HL-60 (cell line): ENCODE data around the gene JKAMP.
A peak's percentile ranks its signal among the peaks of the same experiment; 100 is the strongest.

Source experiments
- DNase-seq, 2 experiments: peaks; one replicate each; pipeline ENCODE4 v3.0.0-alpha.2; 2010 to 2020; ENCODE audit warnings: low read depth in 1 of 2, low spot score in 1 of 2
- H3K27ac ChIP-seq: fragments of 250-450 bp; sonication (Bioruptor Pico); replicated peaks from 2 replicates; pipeline ENCODE4 v1.5.1; 2020; ENCODE audit warnings: mild to moderate bottlenecking, moderate library complexity
- H3K27me3 ChIP-seq: fragments of 250-450 bp; sonication (Bioruptor Pico); 2 replicates; pipeline ENCODE4 v1.5.1; 2021; ENCODE audit warnings: mild to moderate bottlenecking, moderate library complexity; ENCODE audit not compliant: insufficient read depth, poor library complexity, severe bottlenecking
- H3K4me3 ChIP-seq: replicated peaks from 2 replicates; pipeline ENCODE4 v1.5.1; 2011; ENCODE audit warnings: mild to moderate bottlenecking, control low read depth, low read length; ENCODE audit not compliant: insufficient read depth
- GABPA ChIP-seq: IDR thresholded peaks from 2 replicates; pipeline ENCODE4 v1.6.1; 2012; ENCODE audit warnings: low read depth
- POLR2AphosphoS5 ChIP-seq: IDR thresholded peaks from 2 replicates; pipeline ENCODE4 v1.6.1; 2012; ENCODE audit warnings: low read depth
- REST ChIP-seq: IDR thresholded peaks from 2 replicates; pipeline ENCODE4 v1.6.1; 2012; ENCODE audit warnings: low read depth; ENCODE audit not compliant: insufficient replicate concordance
- SPI1 ChIP-seq: IDR thresholded peaks from 2 replicates; pipeline ENCODE4 v1.6.1; 2012; ENCODE audit warnings: low read depth, mild to moderate bottlenecking, borderline replicate concordance
- TF ChIP-seq, protein P1 (sequence below): IDR thresholded peaks from one replicate; pipeline ENCODE4 v1.5.1; 2011; ENCODE audit warnings: low read length, control low read depth, inconsistent platforms; ENCODE audit not compliant: insufficient read depth

JKAMP gene

GRCh38 chr14:59534361-59534987 is 50.2 kb downstream of the JKAMP start:
- no peak for DNase-seq
- H3K27ac ChIP-seq: no peak overlapping the region
- H3K27me3 ChIP-seq: no peaks in the 10 kb centered on the region

GRCh38 chr14:59537476-59537875 is 53.2 kb downstream of the JKAMP start:
- no peak for DNase-seq
- TF ChIP-seq, protein P1, sequence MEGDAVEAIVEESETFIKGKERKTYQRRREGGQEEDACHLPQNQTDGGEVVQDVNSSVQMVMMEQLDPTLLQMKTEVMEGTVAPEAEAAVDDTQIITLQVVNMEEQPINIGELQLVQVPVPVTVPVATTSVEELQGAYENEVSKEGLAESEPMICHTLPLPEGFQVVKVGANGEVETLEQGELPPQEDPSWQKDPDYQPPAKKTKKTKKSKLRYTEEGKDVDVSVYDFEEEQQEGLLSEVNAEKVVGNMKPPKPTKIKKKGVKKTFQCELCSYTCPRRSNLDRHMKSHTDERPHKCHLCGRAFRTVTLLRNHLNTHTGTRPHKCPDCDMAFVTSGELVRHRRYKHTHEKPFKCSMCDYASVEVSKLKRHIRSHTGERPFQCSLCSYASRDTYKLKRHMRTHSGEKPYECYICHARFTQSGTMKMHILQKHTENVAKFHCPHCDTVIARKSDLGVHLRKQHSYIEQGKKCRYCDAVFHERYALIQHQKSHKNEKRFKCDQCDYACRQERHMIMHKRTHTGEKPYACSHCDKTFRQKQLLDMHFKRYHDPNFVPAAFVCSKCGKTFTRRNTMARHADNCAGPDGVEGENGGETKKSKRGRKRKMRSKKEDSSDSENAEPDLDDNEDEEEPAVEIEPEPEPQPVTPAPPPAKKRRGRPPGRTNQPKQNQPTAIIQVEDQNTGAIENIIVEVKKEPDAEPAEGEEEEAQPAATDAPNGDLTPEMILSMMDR: no peak
- TF ChIP-seq SPI1 (no peak), REST (no peak), GABPA (no peak), POLR2AphosphoS5 (no peak)
- Histone ChIP-seq H3K27me3 (no peaks in the 10 kb centered on the region), H3K27ac (no peak overlapping the region), H3K4me3 (no peak overlapping the region)

More at GRCh38 chr14:59534361-59534987, 50.2 kb downstream of the JKAMP start:
- no peak for TF ChIP-seq POLR2AphosphoS5
- no peak for TF ChIP-seq REST
- TF ChIP-seq, protein P1: no peak
- no peak for TF ChIP-seq GABPA
- no peak for TF ChIP-seq SPI1
- H3K4me3 ChIP-seq: no peak overlapping the region

- peak in 1 of 2 experiments; percentile 3 for DNase-seq
- Histone ChIP-seq H3K27me3 (no peaks in the 10 kb centered on the region), H3K27ac (no peak overlapping the region), H3K4me3 (no peak overlapping the region)
- TF ChIP-seq POLR2AphosphoS5 (no peak), SPI1 (no peak), REST (no peak), GABPA (no peak)
- TF ChIP-seq, protein P1: no peak
These were observed 54.6 kb downstream of the JKAMP start for GRCh38 chr14:59538936-59539335.
